Fibroblast of the conjunctiva (primary cell): ENCODE results near the gene AXIN1.
"Not testable (repeated sequence)": the region's sequence is repeated elsewhere in the genome, so short reads cannot be mapped to it uniquely, and the experiment has no call there.

ENCODE experiments used
- DNase-seq: peaks from one replicate; pipeline ENCODE4 v3.0.0-alpha.2; 2010; ENCODE audit warnings: low read depth

AXIN1 gene

DNA sequence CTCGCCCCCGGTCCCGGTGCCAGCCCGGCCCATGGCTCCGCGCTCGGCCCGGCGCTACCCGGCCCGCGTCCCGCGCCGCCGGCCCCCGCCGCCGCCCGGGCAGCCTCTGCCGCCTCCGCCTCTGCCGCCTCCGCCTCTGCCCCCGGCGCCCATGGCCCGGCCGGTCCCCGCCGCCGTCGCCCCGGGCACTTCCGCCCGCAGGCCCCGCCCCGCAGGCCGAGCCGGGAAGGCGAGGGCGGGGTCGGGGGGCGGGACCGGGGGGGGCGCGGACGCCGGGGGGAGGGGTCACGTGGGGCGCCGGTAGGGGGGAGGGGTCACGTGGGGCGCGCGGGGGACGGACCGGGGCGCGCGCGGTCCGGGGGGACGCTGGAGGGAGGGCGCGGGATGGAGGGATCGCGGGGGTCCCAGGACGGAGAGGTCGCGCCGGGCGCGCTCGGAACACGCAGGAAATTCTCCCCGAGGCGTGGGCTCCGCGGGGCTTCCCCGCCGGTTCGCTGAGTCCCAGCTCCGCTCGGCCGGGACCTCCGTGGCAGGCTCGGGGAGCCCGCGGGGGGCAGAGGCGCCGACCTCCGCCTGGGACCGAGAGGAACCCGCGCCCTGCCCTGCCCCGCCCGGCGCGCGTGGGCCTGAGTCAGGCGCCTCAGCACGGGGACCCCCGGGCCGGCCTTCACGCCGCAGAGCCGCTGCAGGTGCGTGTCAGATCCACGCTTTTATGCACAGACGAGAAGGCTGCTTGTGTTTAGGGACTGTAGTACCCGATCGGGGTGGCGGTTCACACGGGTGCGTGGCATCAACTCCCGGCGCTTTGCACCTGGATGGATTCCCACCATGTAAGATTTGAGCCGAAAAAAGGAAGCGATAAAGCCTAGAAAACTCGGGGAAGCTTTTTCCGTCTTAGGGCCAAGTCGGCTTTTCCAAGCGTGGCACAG, 29.5 kb upstream of the AXIN1 start, which contains the start of gene PGAP6:
Gene PGAP6, minus strand, starts transcription at position 190 of the 929 bp plus-strand sequence. Its CDS starts 157 bp downstream, at position 33.
- DNase-seq, result no peak

DNA sequence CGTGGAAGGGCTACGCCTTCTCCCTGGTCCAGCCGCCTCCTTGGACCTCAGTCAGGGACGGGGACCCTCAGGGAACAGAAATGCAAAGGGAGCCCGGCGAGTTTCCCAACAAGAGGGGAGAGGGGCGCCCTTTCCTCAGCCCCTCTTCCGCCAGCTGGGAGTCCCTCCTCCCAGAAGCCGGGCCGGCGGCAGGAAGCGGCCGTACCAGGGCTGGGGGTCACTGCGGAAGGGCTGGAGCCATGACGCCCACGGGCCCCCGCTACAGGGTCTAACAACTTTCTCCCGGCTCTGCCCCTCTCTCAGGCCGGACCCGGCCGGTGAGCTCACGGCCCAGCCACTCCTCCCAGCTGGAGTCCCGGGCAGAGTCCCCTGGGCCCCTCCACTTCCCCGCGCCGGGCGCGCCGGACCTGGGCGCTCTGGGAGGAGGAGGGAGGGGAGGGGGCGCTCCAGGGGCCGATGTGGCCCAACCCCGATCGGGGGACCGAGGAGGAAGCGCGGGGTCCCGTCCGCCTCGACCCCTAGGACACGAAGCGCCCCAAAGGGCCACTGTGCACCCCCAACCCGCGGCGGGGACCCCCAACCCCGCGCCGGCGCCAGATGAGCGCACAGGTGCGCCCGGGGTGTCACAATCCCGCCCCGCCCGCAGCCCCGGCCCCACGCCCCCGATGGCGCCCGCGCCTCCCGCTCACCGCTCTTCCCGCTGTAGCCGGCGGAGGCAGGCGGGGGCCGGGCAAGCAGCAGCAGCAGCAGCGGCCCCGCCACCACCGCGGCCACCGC, 28.7 kb upstream of the AXIN1 start:
- DNase-seq, result no peak

DNA sequence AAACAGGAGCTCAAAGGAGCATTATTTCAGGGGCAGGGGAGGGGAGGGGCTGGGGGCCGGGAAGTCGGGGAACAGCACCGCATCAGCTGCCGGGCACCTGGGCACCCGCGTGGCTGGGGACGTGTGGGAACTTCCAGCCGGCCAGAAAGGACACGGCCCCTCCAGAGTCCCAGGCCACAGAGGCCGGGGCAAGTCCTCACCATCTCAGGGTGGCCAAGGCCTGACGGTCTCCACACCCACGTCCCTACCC, 28.2 kb upstream of the AXIN1 start:
- no peak for DNase-seq

DNA sequence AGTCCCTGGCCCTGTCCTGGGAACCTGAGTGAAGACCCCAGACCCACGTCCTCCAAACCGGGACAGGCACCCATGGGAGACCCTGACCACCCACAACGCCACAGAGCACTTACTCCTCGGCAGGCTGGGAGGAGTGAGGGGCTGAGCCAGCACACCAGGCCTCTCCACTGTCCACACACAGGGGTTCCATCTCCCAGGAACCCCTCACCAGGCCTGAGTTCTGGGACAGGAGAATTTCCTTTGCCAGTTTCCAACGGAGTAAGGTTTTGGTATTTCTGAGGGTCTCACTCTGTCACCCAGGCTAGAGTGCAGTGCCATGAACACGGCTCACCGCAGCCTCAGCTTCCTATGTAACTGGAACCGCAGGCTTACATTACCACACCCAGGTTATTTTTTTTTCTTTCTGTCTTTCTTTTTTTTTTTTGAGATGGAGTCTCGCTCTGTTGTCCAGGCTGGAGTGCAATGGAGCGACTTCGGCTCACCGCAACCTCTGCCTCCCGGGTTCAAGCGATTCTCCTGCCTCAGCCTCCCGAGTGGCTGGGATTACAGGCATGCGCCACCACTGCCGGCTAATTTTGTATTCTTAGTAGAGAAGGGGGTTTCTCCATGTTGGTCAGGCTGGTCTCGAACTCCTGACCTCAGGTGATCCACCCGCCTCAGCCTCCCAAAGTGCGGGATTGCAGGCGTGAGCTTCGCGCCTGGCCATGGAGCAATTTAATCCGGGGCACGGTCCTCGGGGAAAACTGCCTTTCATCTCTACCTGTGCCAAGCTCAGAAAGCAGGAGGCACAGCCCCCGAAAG, 27.6 kb upstream of the AXIN1 start:
- DNase-seq, result no peak

DNA sequence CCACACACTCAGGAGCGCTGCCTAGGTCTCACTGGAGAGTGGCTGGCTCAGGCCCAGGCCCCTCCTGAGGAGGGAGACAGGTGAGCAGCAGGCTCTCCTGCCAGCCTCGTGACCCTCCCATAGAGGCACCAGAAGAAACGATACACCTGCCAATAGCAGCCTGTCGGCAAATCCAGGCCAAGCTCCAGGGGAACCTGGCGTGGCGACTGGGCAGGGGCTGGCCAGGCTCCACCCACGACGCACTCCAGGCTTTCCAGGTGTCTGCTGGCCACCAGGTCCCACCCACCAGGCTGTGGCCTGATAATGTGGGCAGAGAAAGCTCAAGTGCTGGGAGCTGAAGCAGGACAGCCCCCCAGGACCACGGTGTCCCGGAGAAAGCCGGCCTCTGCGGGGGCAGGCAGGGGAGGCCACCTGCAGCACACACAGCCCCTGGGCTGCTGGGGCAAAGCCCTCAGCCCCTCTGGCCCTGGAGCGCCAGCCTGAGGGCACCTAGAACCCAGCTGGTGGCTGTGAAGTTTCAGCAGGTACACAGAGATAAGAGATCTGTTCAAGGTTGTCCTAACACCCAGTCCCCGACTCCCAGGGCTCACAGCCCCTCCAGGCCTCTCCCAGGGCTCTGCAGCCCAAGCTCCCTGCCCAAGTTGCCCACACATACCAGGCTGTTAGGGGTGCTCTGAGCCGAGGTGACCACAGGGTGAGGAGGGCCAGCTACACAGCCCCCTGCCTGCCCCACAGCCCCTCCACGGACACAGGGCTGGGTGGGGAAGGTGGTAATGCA, 26.8 kb upstream of the AXIN1 start:
- no peak for DNase-seq

DNA sequence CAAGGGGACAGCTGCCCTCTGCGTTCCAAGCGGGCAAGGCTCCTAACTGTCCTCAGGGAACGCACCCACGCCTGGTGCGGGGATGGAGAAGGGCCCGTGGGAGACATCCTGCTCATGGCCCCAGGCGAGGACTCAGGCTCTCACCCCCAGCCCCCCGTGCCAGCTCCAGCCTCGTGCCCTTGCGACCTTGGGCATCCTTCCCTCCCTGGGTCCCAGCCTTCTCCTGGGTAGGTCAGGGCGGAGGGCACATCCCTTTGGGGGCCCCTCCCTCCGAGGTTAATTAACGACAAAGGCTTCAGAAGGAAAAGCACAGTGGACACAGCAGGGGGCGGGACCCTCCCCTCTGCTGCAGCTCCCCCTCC, 26.3 kb upstream of the AXIN1 start:
- DNase-seq, result no peak

DNA sequence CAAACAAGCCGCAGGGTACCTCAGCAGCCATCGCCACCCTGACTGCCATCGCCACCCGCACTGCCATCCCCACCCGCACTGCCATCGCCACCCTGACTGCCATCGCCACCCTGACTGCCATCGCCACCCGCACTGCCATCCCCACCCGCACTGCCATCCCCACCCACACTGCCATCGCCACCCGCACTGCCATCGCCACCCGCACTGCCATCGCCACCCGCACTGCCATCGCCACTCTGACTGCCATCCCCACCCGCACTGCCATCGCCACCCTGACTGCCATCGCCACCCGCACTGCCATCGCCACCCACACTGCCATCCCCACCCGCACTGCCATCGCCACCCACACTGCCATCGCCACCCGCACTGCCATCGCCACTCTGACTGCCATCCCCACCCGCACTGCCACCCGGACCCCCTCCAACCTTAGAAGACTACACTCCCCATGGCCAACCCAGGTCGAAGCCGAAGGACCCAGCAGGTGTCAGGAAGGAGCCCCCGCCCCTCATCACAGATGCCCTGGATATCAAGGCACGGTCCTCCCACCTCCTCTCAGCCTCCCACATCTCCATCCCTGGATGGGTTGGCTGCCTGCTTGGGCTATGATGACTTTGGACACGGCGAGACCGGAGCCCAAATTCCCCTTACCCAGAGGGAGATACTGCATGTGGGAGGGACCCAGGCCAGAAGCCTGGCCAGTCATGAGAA, 25.7 kb upstream of the AXIN1 start:
- DNase-seq, result not testable (repeated sequence)

DNA sequence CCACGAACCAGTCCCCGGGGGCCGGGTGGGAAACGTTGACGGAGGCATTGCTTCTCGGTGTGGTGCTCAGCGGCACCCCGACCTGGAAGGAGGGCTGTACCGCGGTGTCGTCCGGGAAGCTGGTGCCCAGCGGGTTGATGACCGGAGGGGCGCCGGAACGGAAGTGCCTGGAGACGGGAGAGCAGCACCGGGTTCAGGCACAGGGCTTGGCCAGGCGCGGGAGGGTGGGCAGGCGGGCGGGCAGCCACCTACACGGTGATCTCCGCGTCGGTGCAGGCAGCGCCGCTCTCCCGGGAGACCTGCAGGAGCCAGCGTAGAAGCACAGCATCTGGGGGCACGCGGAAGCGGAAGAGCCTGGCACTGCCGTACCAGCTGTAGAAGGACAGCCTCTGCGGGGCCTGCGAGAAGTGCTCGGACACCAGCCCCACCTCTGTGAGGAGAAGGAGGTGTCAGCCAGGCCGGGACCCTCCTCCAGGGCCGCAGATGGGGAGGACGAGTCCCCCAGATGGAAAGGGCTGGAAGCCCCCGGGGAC, 25.0 kb upstream of the AXIN1 start:
- no peak for DNase-seq

DNA sequence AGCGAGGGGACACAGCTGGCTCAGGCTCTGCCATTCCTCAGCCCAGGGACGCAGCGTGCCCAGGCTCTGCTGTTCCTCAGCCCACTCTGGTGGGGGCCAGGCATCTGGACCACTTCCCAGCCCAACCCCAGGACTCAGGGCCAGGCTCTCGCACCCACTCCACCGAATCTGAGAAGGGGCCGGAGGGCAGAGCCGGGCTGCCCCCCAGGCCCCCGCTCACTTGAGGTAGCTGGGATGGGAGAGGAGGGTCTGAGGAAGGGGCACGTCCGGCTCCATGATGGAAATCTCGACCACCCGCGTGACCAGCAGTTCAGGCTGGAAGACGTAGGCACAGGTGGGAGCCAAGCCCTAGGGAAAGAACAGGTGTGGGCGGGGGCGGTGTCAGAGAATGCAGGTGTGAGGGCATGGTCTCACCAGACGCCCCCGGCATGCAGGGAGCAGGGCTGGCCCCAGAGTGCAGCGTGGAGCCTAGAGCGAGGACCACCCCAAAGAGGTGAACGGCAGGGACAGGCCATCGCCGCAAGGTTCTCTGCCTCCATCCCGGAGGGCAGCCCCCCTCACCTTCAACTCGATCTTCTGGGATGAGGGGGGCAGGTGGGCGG, 24.4 kb upstream of the AXIN1 start:
- DNase-seq, result no peak

DNA sequence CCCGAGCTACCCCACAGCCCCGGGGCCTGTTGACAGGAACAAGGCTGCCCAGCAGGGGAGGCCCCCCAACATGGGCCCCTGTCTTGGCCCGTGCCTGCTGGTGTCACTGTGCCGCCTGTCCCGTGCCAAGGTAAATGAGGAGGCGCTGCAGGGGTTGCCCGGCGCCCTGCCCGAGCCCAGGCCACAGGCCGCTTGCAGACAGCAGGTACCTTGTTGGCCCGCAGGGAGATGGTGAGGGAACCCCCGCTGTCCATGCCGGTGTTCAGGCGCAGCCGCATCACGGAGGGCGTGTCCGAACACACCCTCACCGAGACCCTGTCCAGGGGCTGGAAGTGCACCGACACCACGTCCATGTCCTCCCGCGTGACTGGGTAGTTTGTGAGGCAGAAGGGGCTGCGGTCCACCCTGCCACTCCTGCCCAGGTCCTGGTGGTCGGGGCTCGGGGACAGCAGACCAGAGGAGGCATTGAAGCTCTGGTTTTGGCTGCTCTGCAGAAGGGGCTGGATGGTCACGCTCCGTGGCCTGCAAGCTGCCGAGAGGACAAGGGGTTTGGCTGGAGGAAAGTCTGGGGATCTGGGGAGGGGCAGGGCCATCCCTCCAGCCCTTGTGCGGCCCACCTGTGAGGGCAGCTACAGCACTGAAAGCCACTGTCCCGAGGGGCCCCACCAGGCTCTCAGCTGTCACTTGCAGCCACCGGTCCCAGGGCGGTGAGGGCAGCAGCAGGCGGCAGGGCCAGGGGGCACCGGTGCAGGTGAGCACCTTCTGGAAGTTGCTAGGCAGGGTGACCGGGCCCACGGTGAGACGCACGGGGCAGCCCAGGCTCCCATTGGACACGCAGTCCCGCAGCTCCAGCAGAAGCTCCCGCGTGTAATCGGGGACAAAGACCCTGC, 23.6 kb upstream of the AXIN1 start:
- no peak for DNase-seq

DNA sequence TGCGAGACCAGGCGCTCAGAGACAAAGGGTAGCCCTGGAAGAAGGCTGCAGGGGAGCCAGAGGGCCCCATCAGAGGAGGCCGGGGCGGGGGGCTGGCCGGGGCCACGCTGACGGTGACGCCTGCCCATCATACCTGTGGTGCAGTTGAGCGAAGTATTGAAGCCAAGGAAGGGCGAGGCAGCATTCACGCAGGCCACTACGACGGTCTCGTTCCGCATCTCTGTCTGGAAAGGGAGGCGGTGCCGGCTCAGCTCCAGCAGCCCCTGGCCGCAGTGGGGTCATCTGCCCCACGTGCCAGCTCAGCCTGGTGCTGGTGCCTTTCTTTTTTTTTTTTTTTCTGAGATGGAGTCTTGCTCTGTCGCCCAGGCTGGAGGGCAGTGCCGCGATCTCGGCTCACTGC, 22.7 kb upstream of the AXIN1 start:
- DNase-seq, result no peak

DNA sequence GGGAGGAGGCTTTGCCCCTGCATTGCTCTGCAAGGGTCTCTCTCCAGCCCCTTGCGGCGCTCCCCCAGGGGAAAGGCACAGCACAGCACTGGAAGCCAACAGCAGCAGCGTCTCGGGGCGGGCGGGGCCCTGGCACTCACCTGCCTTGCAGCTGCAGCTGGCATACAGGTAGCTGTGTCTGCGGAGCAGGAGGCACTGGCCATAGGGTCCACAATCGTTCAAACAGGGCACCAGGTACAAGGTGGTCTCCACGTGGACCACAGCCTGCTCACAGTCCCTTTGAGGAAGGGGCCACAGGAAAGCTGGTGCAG, 22.0 kb upstream of the AXIN1 start:
- no peak for DNase-seq

DNA sequence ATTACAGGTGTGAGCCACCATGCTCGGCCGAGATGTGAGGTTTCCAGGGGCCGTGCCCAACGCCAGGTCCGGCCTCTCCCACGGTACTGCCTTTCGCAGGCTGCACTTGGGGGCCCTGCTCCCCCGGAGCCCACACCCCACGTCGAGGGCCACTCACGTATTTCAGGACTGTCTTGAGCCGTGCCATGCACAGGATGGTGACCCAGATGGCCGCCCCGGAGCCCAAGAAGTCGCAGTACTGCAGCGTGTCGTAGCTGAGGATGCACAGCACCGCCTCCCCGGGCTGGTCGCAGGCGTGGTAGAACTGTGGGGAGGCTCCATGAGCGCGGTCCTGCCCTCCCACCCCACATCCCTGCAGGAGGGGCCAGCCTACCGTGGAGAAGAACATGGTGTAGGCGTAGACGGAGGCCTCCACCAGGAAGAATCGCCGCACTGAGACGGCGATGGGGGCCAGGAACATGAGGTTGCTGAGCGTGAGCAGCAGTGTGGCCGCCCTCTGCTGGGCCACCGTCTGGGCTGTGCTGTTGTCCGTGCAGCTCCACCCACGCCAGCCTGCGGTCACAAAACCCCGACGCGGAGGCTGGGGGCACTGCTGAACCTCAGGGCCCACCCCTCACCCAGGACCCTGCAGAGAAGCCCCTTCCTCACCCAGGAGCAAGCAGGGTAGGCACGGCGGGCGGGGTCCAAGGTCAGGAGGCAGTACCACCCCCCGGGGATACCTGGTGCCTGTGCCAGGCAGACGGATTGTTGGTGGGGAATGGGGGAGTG, 21.5 kb upstream of the AXIN1 start:
- DNase-seq, result no peak

DNA sequence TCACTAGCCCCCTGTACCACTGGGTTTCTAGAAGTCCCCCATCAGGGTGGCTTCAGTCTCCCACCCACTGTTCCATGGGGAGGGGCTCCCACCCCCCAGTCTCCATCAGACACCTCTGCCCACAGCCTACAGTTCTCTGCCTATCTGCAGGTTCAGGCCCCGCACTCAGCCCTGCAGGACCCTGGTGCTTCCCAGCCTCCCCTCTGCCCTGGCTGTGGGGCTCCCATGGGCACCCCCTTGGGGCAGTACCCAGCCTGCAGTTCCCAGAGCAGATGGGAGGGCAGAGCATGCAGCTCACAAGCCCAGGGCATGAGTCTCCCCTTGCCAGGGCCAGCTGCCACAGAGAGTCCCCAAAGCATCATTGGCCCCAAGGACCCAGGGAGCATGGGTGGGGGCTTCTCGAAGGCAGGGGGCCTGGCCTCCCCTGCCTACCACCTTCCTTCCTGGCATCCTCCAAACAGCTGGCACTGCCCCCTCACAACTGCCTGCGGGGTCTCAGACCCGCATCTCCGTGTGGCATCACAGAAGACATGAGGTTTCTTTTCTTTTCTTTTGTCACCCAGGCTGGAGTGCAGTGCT, 20.6 kb upstream of the AXIN1 start:
- DNase-seq, result no peak

DNA sequence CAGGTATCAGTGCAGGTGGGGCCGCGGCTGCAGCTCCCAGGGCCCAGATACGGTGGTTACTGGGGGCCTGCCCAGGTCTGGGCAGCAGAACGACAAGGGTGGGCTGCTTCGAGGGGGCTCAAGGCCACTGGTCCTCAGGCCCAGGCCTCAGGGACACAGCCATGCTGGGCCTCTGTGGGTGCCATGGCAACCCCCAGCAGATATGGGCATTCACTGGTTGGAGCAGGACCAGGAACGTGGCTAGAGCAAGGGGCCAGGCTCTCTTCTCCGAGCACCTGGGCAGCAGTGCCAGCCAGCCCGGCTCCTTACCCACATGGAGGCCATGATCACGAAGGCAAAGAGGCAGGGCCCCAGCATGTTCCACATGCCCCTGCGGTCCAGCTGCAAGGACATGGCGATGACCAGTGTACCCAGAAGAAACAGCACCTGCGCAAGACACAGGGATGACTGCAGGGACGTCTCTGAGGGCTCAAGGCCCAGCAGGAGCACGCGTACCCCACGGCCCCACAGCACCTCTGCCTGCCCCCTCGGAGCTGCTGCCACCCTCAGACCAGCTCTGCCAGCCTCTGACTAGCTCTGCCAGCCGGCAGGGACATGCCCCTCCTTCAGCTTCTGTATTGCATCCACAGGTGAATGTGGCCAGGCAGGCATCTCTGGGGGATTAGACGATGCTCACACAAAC, 19.9 kb upstream of the AXIN1 start:
- DNase-seq, result no peak

DNA sequence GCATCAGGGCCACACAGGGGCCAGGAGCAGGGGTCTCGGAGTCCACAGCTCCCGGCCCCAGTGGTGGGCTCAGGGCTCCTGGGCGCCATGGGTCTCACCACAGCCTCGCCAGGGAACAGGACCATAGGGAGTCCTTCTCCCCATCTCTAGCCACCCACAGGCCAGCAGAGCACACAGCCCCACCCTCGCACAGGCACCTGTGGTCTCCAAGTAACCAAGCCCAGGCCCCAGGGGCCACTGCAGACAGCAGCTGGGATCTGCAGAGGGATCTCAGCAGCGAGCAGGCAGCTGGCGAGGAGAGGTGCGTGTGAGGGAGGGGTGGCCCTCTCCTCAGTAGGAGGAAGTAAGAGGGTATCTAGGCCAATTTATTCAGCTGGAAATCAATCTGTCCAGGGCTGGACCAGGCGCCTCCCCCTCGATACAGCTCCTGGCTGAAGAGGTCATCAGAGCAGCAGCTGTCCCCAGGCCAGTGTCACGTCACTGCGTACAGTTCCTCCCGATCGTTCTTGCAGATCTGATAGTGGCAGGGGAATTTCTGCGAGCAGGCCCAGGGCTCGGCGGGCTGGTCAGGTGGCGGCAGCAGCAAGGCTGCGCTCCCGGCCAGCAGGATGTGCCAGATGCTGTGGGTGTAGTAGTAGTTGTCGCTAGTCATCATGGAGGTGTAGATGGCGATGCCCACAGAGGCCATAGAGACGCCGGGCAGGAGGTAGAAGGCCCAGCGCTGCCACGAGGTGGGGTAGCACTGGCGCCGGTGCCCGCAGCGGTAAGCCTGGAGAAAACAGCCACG, 19.2 kb upstream of the AXIN1 start:
- no peak for DNase-seq

DNA sequence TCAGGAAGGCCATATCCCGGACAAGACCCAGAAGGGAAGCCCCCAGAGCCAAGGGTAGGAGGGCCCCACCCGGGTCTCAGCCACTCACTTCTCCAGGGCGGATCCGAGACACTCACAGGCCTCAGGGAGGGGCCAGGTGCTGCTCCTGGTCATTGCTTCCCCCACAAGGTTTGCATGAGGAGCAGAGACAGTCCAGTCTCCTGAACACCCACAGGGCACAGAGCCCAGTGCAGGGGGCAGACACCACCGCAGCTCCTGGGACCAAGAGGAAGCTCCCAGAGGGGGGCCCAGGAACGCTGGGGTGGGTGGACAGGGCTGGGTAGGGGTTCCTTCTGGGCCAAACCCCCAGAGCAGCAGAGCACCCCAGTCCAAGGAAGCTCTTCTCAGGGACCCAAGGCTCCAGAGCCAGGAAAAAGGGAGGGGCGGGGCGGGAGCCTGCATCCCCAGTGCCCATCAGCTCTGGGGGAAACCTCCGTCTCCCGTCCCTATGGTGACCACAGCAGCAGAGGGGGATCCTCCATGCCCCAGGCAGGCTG, 18.5 kb upstream of the AXIN1 start:
- DNase-seq, result no peak
